Sigmoid colon (tissue), 7 donors: ENCODE results near the gene TMEM254. TPM values are rescaled to one million over a fixed set of nuclear protein-coding genes. Genes with fewer than 3 reads are reported as not detected.
A peak's percentile ranks its signal among the peaks of the same experiment; 100 is the strongest.
"Not testable (repeated sequence)": the region's sequence is repeated elsewhere in the genome, so short reads cannot be mapped to it uniquely, and the experiment has no call there.

Source experiments
- DNase-seq: peaks from one replicate; pipeline ENCODE4 v3.0.0-alpha.2; 2019
- H3K27ac ChIP-seq, 4 donors: fragments of 200-600 bp; sonication (generic); one replicate each; pipeline ENCODE4 v1.5.1; 2016 to 2019; ENCODE audit warnings: mild to moderate bottlenecking in 1 of 4
- H3K27me3 ChIP-seq, 3 donors: fragments of 200-600 bp; sonication (generic); one replicate each; pipeline ENCODE4 v1.5.1; 2019; ENCODE audit warnings: mild to moderate bottlenecking in 1 of 3
- H3K36me3 ChIP-seq, 4 donors: fragments of 200-600 bp; sonication (generic); one replicate each; pipeline ENCODE4 v1.5.1; 2016 to 2019
- H3K4me1 ChIP-seq, 4 donors: fragments of 200-600 bp; sonication (generic); one replicate each; pipeline ENCODE4 v1.5.1; 2017 to 2019
- H3K4me3 ChIP-seq, 4 donors: fragments of 200-600 bp; sonication (generic); one replicate each; pipeline ENCODE4 v1.5.1; 2017 to 2019; ENCODE audit warnings: mild to moderate bottlenecking in 2 of 4, moderate library complexity in 1 of 4
- H3K9me3 ChIP-seq, 4 donors: fragments of 200-600 bp in 3 of 4; sonication (generic) in 3 of 4; one replicate each; pipeline versions ENCODE4 v1.5.1 to v1.6.1; 2013 to 2019
- EP300 ChIP-seq, 4 donors: sonication (generic); formaldehyde crosslinking; IDR thresholded peaks; one replicate each; pipeline ENCODE4 v1.6.1; 2017; ENCODE audit warnings: antibody characterized with exemption in 4 of 4
- POLR2A ChIP-seq, 2 donors: fragments of 450-650 bp; IDR thresholded peaks; one replicate each; pipeline ENCODE4 v1.6.1; 2016; ENCODE audit warnings: antibody characterized with exemption in 2 of 2, mild to moderate bottlenecking in 2 of 2, moderate library complexity in 2 of 2
- POLR2AphosphoS5 ChIP-seq, 4 donors: sonication (generic); formaldehyde crosslinking; IDR thresholded peaks; one replicate each; pipeline ENCODE4 v1.6.1; 2017; ENCODE audit warnings: antibody characterized with exemption in 4 of 4
- WGBS, 2 donors: extraction: QIAGEN DNeasy Blood & Tissue Kit; methylation state at CpG; one replicate each; pipeline ENCODE4 v1.1.7; 2013; 5-methylcytosine and 5-hydroxymethylcytosine counted together
- intact Hi-C: fragments of 100-400 bp; cut with DNase I; formaldehyde crosslinking; loops from one replicate; pipeline ENCODE4 v1.15.1; 2023
- polyA plus RNA-seq, 3 donors: library from polyadenylated mRNA; stranded (reverse); fragments of 200-250 nt; gene quantifications; one replicate each; pipeline ENCODE4 v1.2.3, GENCODE V29; 2013
- total RNA-seq, 4 donors: library from RNA; depleted of rRNA; stranded (reverse); fragments of >200 nt; gene quantifications; one replicate each; pipeline ENCODE4 v1.1.0, GENCODE V29; 2016
- TF ChIP-seq, protein P1 (sequence below), 4 experiments: fragments of 450-650 bp in 3 of 4; fragments of 200-600 bp in 1 of 4; IDR thresholded peaks; one replicate each; pipeline ENCODE4 v1.5.1; 2016 to 2019; ENCODE audit warnings: antibody characterized with exemption in 4 of 4, mild to moderate bottlenecking in 3 of 4, moderate library complexity in 2 of 4
- donor health status: healthy with polysubstance abuse.
- donor health status: Bipolar disorder and iron deficiency.
- donor health status: healthy.

Gene TMEM254
- total and polyA plus RNA-seq, 7 donors = 11.4 to 18.0 (median 13.6) TPM

DNA sequence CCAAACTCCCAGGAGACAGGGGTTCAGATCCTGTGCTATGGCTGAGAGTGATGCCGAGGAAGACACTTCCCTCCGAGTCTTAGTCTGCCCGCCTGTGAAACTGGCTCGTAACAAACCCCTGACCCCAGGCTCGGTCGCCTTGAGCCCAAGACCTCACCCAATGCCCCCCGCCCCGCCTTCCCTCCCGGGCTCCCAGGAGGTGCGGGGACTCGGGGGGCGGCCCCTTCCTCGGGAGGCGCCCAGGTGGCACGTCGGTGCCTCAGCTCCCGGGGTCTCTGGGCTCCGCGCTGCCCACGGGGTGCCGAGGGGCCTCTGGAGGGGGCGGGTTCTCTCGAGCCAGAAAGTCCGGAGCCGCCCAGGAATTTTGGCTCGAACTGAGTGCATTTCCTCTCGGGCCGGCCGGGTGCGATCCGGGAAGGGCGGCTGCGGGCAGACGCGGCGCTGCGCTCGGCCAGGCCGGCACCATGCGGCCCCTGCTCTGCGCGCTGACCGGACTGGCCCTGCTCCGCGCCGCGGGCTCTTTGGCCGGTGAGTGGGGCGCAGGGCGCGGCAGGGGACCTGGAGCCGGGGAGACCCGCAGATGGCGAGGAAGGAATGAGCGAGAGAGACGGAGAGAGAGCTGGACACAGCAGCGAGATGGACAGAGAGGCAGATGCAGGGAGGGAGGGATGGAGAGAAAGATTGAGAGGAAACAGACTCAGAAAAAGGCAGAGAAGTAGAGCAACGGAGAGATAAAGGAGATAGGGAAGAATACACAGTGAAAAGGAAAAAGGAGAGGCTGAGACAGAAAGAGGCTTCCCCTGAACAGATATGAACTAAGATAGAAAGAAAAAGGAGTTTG lies 54.1 kb downstream of the TMEM254 start, which contains the start of gene PLAC9:
TSS of gene PLAC9 (plus strand) at position 432 of the 841 bp plus-strand sequence. CDS start at position 465, 33 bp downstream.
- peak; percentile 62 for DNase-seq
- 2 to 3% methylated on average over 58 of the region's 58 CpGs for WGBS, 2 donors
- Histone ChIP-seq H3K9me3 (no peaks in the 10 kb centered on the region), H3K27me3 (peaks cover 8 to 55% (median 33%) of the 10 kb centered on the region in 3 donors), H3K27ac (peak within 1 kb of the TSS; percentile 46 to 77 (median 68)), H3K36me3 (no peaks in the 10 kb centered on the region), H3K4me3 (peak within 1 kb of the TSS; percentile 4 to 48 (median 40)), H3K4me1 (peaks cover 0 to 18% (median 14%) of the 10 kb centered on the region in 4 donors)
- intact Hi-C loops = no loop called here
- TF ChIP-seq POLR2AphosphoS5 (IDR thresholded peaks at IDR 0.05) (peak in 1 of 4 donors; percentile 24), POLR2A (IDR thresholded peaks at IDR 0.05) (no peak), EP300 (IDR thresholded peaks at IDR 0.05) (no peak)
- TF ChIP-seq, protein P1, sequence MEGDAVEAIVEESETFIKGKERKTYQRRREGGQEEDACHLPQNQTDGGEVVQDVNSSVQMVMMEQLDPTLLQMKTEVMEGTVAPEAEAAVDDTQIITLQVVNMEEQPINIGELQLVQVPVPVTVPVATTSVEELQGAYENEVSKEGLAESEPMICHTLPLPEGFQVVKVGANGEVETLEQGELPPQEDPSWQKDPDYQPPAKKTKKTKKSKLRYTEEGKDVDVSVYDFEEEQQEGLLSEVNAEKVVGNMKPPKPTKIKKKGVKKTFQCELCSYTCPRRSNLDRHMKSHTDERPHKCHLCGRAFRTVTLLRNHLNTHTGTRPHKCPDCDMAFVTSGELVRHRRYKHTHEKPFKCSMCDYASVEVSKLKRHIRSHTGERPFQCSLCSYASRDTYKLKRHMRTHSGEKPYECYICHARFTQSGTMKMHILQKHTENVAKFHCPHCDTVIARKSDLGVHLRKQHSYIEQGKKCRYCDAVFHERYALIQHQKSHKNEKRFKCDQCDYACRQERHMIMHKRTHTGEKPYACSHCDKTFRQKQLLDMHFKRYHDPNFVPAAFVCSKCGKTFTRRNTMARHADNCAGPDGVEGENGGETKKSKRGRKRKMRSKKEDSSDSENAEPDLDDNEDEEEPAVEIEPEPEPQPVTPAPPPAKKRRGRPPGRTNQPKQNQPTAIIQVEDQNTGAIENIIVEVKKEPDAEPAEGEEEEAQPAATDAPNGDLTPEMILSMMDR (IDR thresholded peaks at IDR 0.05) = no peak

DNA sequence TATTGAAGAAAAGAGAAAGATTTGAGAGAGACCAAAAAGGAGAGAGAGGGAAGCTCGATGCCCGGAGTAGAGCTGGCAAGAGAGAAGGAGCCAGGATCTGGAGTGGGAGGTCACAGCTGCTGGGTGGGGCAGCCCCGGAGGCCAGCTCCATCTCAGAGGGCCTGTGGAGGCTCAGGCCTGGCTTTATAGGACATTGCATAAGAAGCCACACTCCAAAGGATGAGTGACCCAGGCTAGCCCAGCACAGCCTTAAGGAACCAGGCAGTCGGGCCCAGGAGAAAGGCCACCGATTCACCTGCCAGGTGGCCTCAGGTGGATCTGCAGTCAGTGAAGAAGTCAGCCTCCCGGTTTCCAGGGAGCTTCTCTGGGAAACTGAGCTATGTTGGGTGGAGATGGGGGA lies 54.7 kb downstream of the TMEM254 start:
- H3K27me3 ChIP-seq = peaks cover 8 to 55% (median 36%) of the 10 kb centered on the region in 3 donors
- TF ChIP-seq EP300 (IDR thresholded peaks at IDR 0.05) = no peak
- TF ChIP-seq, protein P1 (IDR thresholded peaks at IDR 0.05) = no peak
- TF ChIP-seq POLR2AphosphoS5 (IDR thresholded peaks at IDR 0.05) = peak in 1 of 4 donors; percentile 37
- no peak for TF ChIP-seq POLR2A (IDR thresholded peaks at IDR 0.05)
- H3K36me3 ChIP-seq = no peaks in the 10 kb centered on the region
- peak; percentile 80 for DNase-seq
- H3K27ac ChIP-seq = peak overlapping the region; percentile 46 to 77 (median 68)
- H3K4me1 ChIP-seq = peaks cover 0 to 20% (median 14%) of the 10 kb centered on the region in 4 donors
- intact Hi-C loops = no loop called here
- no peaks in the 10 kb centered on the region for H3K9me3 ChIP-seq
- WGBS, 2 donors = 18 to 51% methylated on average over 6 of the region's 6 CpGs
- peak overlapping the region in 3 of 4 donors; percentile 36 to 48 (median 44) for H3K4me3 ChIP-seq

DNA sequence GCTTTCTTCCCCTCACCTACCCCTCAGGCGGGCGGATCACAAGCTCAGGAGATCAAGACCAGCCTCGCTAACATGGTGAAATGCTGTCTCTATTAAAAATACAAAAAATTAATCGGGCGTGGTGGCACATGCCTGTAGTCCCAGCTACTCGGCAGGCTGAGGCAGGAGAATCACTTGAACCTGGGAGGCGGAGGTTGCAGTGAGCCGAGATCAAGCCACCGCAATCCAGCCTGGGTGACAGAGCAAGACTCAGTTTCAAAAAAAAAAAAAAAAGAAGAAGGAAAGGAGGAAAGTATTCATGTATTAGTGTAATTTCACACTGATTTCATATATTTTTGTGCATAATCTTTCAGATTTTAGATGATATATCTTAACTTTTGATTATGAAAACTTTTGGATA lies 55.2 kb downstream of the TMEM254 start:
- H3K4me3 ChIP-seq = peak overlapping the region in 3 of 4 donors; percentile 36 to 48 (median 44)
- H3K9me3 ChIP-seq, H3K36me3 ChIP-seq, intact Hi-C loops, DNase-seq: not testable (repeated sequence)
- H3K27me3 ChIP-seq = peaks cover 8 to 55% (median 36%) of the 10 kb centered on the region in 3 donors
- H3K4me1 ChIP-seq = peaks cover 0 to 20% (median 14%) of the 10 kb centered on the region in 4 donors
- peak overlapping the region; percentile 46 to 77 (median 68) for H3K27ac ChIP-seq
- 79 to 93% methylated on average over 9 of the region's 9 CpGs for WGBS, 2 donors

DNA sequence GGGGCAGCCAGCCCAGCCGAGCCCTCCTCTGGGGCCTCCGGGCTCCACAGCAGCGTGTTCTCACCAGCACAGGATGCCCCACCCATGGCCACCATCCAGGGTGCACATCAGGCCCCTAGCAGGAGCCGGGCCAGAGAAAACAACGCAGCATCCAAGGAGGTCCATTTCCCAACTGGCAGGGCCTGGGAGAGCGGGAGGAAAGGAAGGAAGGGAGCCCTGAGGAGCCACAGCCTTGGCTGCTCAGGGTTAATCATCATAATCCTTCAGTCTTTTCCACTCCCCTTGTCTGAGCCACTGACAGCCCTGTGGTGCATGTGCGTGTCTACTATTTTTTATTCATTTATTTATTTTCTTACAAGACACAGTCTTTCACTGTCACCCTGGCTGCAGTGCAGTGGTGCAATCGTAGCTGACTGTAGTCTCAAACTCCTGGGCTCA lies 57.7 kb downstream of the TMEM254 start:
- no peaks in the 10 kb centered on the region for H3K9me3 ChIP-seq
- intact Hi-C loops = no loop called here
- no peak overlapping the region for H3K4me3 ChIP-seq
- H3K27ac ChIP-seq = peak overlapping the region; percentile 20 to 76 (median 50)
- TF ChIP-seq POLR2AphosphoS5 (IDR thresholded peaks at IDR 0.05) (peak in 3 of 4 donors; percentile 6 to 43 (median 40)), EP300 (IDR thresholded peaks at IDR 0.05) (no peak), POLR2A (IDR thresholded peaks at IDR 0.05) (no peak)
- TF ChIP-seq, protein P1 (IDR thresholded peaks at IDR 0.05) = no peak
- 36 to 69% methylated on average over 8 of the region's 8 CpGs for WGBS, 2 donors
- H3K36me3 ChIP-seq = no peaks in the 10 kb centered on the region
- peaks cover 8 to 69% (median 44%) of the 10 kb centered on the region in 3 donors for H3K27me3 ChIP-seq
- peak; percentile 88 for DNase-seq
- H3K4me1 ChIP-seq = peaks cover 0 to 20% (median 14%) of the 10 kb centered on the region in 4 donors
